Liver (tissue), 3 donors: Measurements from ENCODE around the gene CEP63.

Experiments
- CTCF ChIP-seq: fragments of 150-350 bp; IDR thresholded peaks from 2 replicates; pipeline ENCODE4 v1.5.1; 2017; ENCODE audit warnings: improper control_type of control experiment, low read depth, low read length; ENCODE audit not compliant: missing input control
- EGR1 ChIP-seq, 2 donors: IDR thresholded peaks; 2 replicates each; pipeline ENCODE4 v1.6.1; 2016 to 2018; ENCODE audit warnings: antibody characterized with exemption in 2 of 2, low read depth in 2 of 2
- HNF4G ChIP-seq: IDR thresholded peaks from 2 replicates; pipeline ENCODE4 v1.6.1; 2016; ENCODE audit warnings: antibody characterized with exemption
- JUND ChIP-seq, 2 donors: IDR thresholded peaks; 2 replicates each; pipeline ENCODE4 v1.6.1; 2016; ENCODE audit warnings: antibody characterized with exemption in 2 of 2
- MAX ChIP-seq: IDR thresholded peaks from 2 replicates; pipeline ENCODE4 v1.6.1; 2016; ENCODE audit warnings: antibody characterized with exemption
- NR2F2 ChIP-seq: IDR thresholded peaks from 2 replicates; pipeline ENCODE4 v1.6.1; 2016; ENCODE audit warnings: antibody characterized with exemption
- RAD21 ChIP-seq, 2 donors: IDR thresholded peaks; 2 replicates each; pipeline ENCODE4 v1.6.1; 2016; ENCODE audit warnings: antibody characterized with exemption in 2 of 2, mild to moderate bottlenecking in 2 of 2
- REST ChIP-seq: IDR thresholded peaks from 2 replicates; pipeline ENCODE4 v1.6.1; 2016; ENCODE audit warnings: antibody characterized with exemption, mild to moderate bottlenecking
- SP1 ChIP-seq: IDR thresholded peaks from 2 replicates; pipeline ENCODE4 v1.6.1; 2018; ENCODE audit warnings: antibody characterized with exemption, mild to moderate bottlenecking
- TAF1 ChIP-seq: conservative IDR thresholded peaks from 2 replicates; pipeline ENCODE4 v1.6.1; 2016; ENCODE audit warnings: antibody characterized with exemption, mild to moderate bottlenecking
- ZBTB33 ChIP-seq: IDR thresholded peaks from 2 replicates; pipeline ENCODE4 v1.6.1; 2016; ENCODE audit warnings: antibody characterized with exemption
- donor health status: healthy.
- donor health status: healthy.

GRCh38 chr3:134505485-134505884, 19.6 kb downstream of the CEP63 start:
- no peak for TF ChIP-seq NR2F2
- no peak for TF ChIP-seq CTCF
- TF ChIP-seq REST, result no peak
- no peak for TF ChIP-seq EGR1 (IDR thresholded peaks at IDR 0.05; ENCODE audit: low read depth in 2 of 2)
- no peak for TF ChIP-seq JUND (IDR thresholded peaks at IDR 0.05)
- no peak for TF ChIP-seq MAX
- TF ChIP-seq RAD21 (IDR thresholded peaks at IDR 0.05), result no peak
- TF ChIP-seq TAF1, result no peak
- TF ChIP-seq HNF4G, result no peak
- no peak for TF ChIP-seq SP1
- no peak for TF ChIP-seq ZBTB33
